Sigmoid colon (tissue), 4 donors: Measurements from ENCODE around the gene C18orf63.

ENCODE experiments used
- CTCF ChIP-seq, 4 experiments: fragments of 450-650 bp in 3 of 4; fragments of 200-600 bp in 1 of 4; IDR thresholded peaks; one replicate each; pipeline ENCODE4 v1.5.1; 2016 to 2019; ENCODE audit warnings: antibody characterized with exemption in 4 of 4, mild to moderate bottlenecking in 3 of 4, moderate library complexity in 2 of 4
- EP300 ChIP-seq, 4 donors: sonication (generic); formaldehyde crosslinking; IDR thresholded peaks; one replicate each; pipeline ENCODE4 v1.6.1; 2017; ENCODE audit warnings: antibody characterized with exemption in 4 of 4
- POLR2AphosphoS5 ChIP-seq, 4 donors: sonication (generic); formaldehyde crosslinking; IDR thresholded peaks; one replicate each; pipeline ENCODE4 v1.6.1; 2017; ENCODE audit warnings: antibody characterized with exemption in 4 of 4

GRCh38 chr18:74316257-74317170, 875 bp downstream of the C18orf63 start:
- no peak for TF ChIP-seq CTCF (IDR thresholded peaks at IDR 0.05)
- TF ChIP-seq EP300 (IDR thresholded peaks at IDR 0.05), result no peak
- TF ChIP-seq POLR2AphosphoS5 (IDR thresholded peaks at IDR 0.05), result no peak
